ENCODE results near the gene LMCD1. TPM values are rescaled to one million over a fixed set of nuclear protein-coding genes. Genes with fewer than 3 reads are reported as not detected.

The LMCD1 gene
- total and polyA plus RNA-seq, 2 donors (not counting 1 experiment from before 2014, with no cell fraction given) = 1.4 to 4.9 TPM

GRCh38 chr3:8573342-8573926, 71.8 kb downstream of the LMCD1 start:
- no peaks in the 10 kb centered on the region for H3K27me3 ChIP-seq (replicated peaks in 1 of 4; ENCODE audit: control extremely low read depth in 1 of 4, control insufficient read depth in 3 of 4, insufficient read depth in 4 of 4, low read length in 3 of 4)
- Mint-ChIP-seq H3K4me1 (peaks cover 13% of the 10 kb centered on the region), H3K27me3 (no peaks in the 10 kb centered on the region), H3K9me3 (ENCODE audit: insufficient read depth) (no peaks in the 10 kb centered on the region), H3K27ac (no peak overlapping the region), H3K4me3 (no peak overlapping the region)
- CTCF ChIA-PET = no interaction called here
- no peaks in the 10 kb centered on the region for H3K79me2 ChIP-seq (ENCODE audit: control insufficient read depth, insufficient read depth, low read length)
- H3K4me3 ChIP-seq (ENCODE audit: control extremely low read depth in 1 of 5, extremely low read depth in 1 of 5, insufficient read depth in 1 of 5, low read depth in 2 of 5, low read length in 4 of 5) = no peak overlapping the region
- no peaks in the 10 kb centered on the region for H3K36me3 ChIP-seq (replicated peaks in 1 of 2; ENCODE audit: control extremely low read depth in 1 of 2, control insufficient read depth in 1 of 2, extremely low read depth in 1 of 2, insufficient read depth in 2 of 2, low read length in 1 of 2)
- no peaks in the 10 kb centered on the region for H3K4me1 ChIP-seq (ENCODE audit: control insufficient read depth in 2 of 2, insufficient read depth in 2 of 2, low read length in 2 of 2)
- no peak for DNase-seq
- no peaks in the 10 kb centered on the region for H4K20me1 ChIP-seq (ENCODE audit: control insufficient read depth, insufficient read depth, low read length, poor library complexity, severe bottlenecking)
- no peak for ATAC-seq (ENCODE audit: low read depth)
- POLR2A ChIA-PET = no interaction called here
- no peak overlapping the region for H3K27ac ChIP-seq (ENCODE audit: low read length in 2 of 2)
- no peak overlapping the region for H3K9ac ChIP-seq (ENCODE audit: low read length)
- TF ChIP-seq EZH2 (IDR thresholded peaks at IDR 0.05; ENCODE audit: borderline replicate concordance, insufficient read depth, low read depth, low read length, poor library complexity, severe bottlenecking) = no peak
- TF ChIP-seq, protein P1, sequence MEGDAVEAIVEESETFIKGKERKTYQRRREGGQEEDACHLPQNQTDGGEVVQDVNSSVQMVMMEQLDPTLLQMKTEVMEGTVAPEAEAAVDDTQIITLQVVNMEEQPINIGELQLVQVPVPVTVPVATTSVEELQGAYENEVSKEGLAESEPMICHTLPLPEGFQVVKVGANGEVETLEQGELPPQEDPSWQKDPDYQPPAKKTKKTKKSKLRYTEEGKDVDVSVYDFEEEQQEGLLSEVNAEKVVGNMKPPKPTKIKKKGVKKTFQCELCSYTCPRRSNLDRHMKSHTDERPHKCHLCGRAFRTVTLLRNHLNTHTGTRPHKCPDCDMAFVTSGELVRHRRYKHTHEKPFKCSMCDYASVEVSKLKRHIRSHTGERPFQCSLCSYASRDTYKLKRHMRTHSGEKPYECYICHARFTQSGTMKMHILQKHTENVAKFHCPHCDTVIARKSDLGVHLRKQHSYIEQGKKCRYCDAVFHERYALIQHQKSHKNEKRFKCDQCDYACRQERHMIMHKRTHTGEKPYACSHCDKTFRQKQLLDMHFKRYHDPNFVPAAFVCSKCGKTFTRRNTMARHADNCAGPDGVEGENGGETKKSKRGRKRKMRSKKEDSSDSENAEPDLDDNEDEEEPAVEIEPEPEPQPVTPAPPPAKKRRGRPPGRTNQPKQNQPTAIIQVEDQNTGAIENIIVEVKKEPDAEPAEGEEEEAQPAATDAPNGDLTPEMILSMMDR (IDR thresholded peaks at IDR 0.05) = no peak
- intact Hi-C loops (cut with micrococcal nuclease) = no loop called here
- no peak overlapping the region for H2AFZ ChIP-seq (ENCODE audit: insufficient read depth, low read depth, low read length, poor library complexity, severe bottlenecking)
- H3K9me3 ChIP-seq (ENCODE audit: control extremely low read depth in 1 of 3, control insufficient read depth in 2 of 3, insufficient read depth in 1 of 3, low read length in 2 of 3) = peaks cover 0 to 5% (median 0%) of the 10 kb centered on the region in 3 donors
- H3K4me2 ChIP-seq (replicated peaks; ENCODE audit: low read depth, low read length, poor library complexity, severe bottlenecking) = no peak overlapping the region
- WGBS (ENCODE audit: insufficient coverage) = 94% methylated on average over 2 of the region's 4 CpGs

DNA sequence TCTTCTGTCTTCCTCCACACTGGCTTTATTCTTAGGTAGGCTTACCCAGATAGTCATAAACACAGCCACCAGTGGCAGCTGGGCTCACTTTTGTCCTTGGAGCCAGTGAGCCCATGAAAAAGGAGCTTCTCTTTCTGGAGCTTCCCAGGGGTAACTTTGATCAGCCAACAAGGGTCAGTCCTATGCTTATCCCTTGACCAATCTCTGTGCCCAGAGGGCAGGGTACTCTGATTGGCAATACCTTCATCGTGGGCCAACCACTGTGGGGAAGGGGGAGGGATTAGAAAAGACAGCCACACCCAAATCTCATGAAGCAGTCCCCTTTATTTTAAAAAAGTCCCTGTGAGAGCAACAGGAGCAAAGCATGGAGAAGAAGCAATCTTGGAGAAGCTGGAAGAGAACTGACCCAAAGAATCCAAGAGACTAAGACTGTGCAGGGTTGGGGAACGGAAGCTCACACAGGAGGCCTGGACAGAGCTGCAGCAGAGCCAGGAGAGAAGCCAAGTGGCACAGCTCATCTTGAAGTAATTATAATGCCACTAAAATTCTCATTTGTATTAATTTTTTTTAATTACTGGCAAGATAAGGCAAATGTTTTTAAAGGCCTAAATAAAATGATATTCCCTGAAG, 72.5 kb downstream of the LMCD1 start:
- Mint-ChIP-seq H3K27ac (no peak overlapping the region), H3K4me1 (peaks cover 13% of the 10 kb centered on the region), H3K9me3 (ENCODE audit: insufficient read depth) (no peaks in the 10 kb centered on the region), H3K4me3 (no peak overlapping the region), H3K27me3 (no peaks in the 10 kb centered on the region)
- 100% methylated on average over 1 of the region's 2 CpGs for WGBS (ENCODE audit: insufficient coverage)
- ChIA-PET CTCF (no interaction called here), POLR2A (no interaction called here)
- Histone ChIP-seq H3K4me2 (replicated peaks; ENCODE audit: low read depth, low read length, poor library complexity, severe bottlenecking) (no peak overlapping the region), H3K4me3 (ENCODE audit: control extremely low read depth in 1 of 5, extremely low read depth in 1 of 5, insufficient read depth in 1 of 5, low read depth in 2 of 5, low read length in 4 of 5) (no peak overlapping the region), H3K27ac (ENCODE audit: low read length in 2 of 2) (no peak overlapping the region), H2AFZ (ENCODE audit: insufficient read depth, low read depth, low read length, poor library complexity, severe bottlenecking) (no peak overlapping the region), H3K4me1 (ENCODE audit: control insufficient read depth in 2 of 2, insufficient read depth in 2 of 2, low read length in 2 of 2) (no peaks in the 10 kb centered on the region), H3K79me2 (ENCODE audit: control insufficient read depth, insufficient read depth, low read length) (no peaks in the 10 kb centered on the region), H3K36me3 (replicated peaks in 1 of 2; ENCODE audit: control extremely low read depth in 1 of 2, control insufficient read depth in 1 of 2, extremely low read depth in 1 of 2, insufficient read depth in 2 of 2, low read length in 1 of 2) (no peaks in the 10 kb centered on the region), H4K20me1 (ENCODE audit: control insufficient read depth, insufficient read depth, low read length, poor library complexity, severe bottlenecking) (no peaks in the 10 kb centered on the region), H3K9ac (ENCODE audit: low read length) (no peak overlapping the region), H3K9me3 (ENCODE audit: control extremely low read depth in 1 of 3, control insufficient read depth in 2 of 3, insufficient read depth in 1 of 3, low read length in 2 of 3) (peaks cover 0 to 5% (median 0%) of the 10 kb centered on the region in 3 donors), H3K27me3 (replicated peaks in 1 of 4; ENCODE audit: control extremely low read depth in 1 of 4, control insufficient read depth in 3 of 4, insufficient read depth in 4 of 4, low read length in 3 of 4) (no peaks in the 10 kb centered on the region)
- TF ChIP-seq, protein P1 (IDR thresholded peaks at IDR 0.05) = no peak
- no peak for TF ChIP-seq EZH2 (IDR thresholded peaks at IDR 0.05; ENCODE audit: borderline replicate concordance, insufficient read depth, low read depth, low read length, poor library complexity, severe bottlenecking)
- no peak for DNase-seq
- intact Hi-C loops (cut with micrococcal nuclease) = no loop called here
- no peak for ATAC-seq (ENCODE audit: low read depth)
